ENCODE measurements around the gene SEL1L3.

SEL1L3 gene

DNA sequence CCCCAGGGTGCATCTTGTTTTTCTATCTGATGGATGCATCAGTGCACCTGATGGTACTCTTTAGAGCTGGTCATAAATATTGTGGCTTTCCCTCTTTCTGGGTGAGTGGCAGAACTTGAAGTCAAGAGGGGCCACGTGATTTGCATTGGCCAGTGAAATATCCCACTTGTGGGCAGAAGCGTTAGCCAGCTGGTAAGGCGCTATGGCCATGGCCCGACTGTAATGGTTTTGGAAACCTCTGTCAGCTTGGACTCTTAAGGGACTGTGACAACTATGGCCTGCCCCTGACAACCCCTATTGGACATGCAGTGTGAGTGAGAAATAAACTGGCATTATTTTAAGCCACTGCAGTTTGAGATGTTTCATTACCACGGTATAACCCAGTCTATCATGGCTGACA lies 72.8 kb downstream of the SEL1L3 start:
- no peak for DNase-seq (ENCODE audit: low read depth)
- TF ChIP-seq, protein P1, sequence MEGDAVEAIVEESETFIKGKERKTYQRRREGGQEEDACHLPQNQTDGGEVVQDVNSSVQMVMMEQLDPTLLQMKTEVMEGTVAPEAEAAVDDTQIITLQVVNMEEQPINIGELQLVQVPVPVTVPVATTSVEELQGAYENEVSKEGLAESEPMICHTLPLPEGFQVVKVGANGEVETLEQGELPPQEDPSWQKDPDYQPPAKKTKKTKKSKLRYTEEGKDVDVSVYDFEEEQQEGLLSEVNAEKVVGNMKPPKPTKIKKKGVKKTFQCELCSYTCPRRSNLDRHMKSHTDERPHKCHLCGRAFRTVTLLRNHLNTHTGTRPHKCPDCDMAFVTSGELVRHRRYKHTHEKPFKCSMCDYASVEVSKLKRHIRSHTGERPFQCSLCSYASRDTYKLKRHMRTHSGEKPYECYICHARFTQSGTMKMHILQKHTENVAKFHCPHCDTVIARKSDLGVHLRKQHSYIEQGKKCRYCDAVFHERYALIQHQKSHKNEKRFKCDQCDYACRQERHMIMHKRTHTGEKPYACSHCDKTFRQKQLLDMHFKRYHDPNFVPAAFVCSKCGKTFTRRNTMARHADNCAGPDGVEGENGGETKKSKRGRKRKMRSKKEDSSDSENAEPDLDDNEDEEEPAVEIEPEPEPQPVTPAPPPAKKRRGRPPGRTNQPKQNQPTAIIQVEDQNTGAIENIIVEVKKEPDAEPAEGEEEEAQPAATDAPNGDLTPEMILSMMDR (conservative IDR thresholded peaks at IDR 0.05; ENCODE audit: control insufficient read depth, insufficient read depth, low read depth, low read length): no peak
- H3K4me3 ChIP-seq (ENCODE audit: control insufficient read depth, low read depth, low read length): no peak overlapping the region

DNA sequence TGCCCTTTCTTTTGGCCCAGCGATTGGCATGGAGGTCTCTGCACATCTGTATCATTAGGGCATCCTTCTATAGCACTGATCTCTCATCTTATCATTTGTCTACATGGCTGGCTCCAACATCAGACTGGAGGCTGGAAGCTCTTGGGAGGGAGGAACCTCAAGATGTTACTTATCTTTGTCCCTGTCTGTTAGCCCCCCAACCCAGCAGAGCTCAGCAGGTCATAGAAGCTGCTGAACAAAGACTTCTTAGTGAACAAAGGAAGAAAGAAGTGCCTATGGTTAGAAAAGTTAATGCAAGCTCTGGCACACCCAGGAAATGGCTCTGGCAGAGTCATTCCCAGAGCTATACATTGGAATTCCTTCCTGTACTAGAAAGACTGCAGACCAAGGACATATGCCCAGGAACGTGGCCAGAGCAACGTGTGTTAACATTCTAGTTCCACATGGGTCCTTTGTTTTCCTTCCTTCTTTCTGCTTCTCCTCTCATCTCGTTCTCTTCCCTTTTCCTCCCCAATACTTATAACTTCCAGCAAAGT lies 74.0 kb downstream of the SEL1L3 start:
- TF ChIP-seq, protein P1 (conservative IDR thresholded peaks at IDR 0.05; ENCODE audit: control insufficient read depth, insufficient read depth, low read depth, low read length): no peak
- no peak for DNase-seq (ENCODE audit: low read depth)

DNA sequence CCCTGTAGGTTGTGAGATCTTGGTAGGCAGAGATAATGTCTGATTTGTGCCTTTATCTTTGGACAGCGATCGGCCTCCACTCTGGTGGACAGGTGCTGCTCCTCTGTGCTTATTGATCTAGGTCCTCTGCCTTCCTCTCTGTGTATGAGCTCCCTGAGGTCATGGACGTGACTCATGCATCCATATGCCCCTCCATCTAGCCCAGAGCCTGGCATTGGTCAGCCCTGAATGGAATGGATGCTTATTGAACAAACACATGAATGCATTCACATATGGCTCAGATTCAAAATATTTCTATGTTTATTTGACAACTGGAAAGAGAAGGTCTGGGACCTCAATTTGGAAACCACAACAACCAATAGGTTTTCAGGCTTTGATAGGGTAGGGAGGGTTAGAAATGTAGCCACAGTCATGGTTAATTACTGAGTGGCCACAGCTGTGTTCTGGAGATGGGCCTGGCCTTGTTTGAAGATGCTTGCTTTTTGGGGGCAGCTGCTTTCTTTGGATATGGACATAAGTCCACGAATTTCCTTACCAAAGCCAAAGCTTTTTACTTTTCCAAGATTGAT lies 76.2 kb downstream of the SEL1L3 start:
- TF ChIP-seq, protein P1 (conservative IDR thresholded peaks at IDR 0.05; ENCODE audit: control insufficient read depth, insufficient read depth, low read depth, low read length): no peak
- DNase-seq (ENCODE audit: low read depth): no peak
- no peak overlapping the region for H3K4me3 ChIP-seq (ENCODE audit: control insufficient read depth, low read depth, low read length)

More for the DNA sequence above, 74.0 kb downstream of the SEL1L3 start:
- no peak overlapping the region for H3K4me3 ChIP-seq (ENCODE audit: control insufficient read depth, low read depth, low read length)

DNA sequence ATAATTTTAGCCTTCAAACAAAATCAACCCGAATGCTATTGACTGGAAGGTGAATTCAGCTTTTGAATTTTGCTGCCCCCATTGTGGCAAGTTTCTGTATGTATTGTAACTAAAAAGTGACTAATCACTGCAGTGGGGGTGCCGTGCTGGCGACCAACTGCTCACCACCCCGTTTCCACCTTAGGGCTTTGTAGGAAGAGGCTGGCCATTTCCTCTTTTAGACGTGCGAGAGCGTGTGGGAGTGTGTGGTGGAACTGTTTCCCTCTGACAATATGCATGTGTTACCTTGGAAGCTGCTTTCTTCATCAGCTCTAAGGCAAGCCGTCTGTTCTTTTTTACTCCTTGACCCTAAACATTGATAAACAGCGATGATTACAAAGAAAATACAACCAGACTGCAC lies 78.8 kb downstream of the SEL1L3 start:
- DNase-seq (ENCODE audit: low read depth): no peak
- no peak overlapping the region for H3K4me3 ChIP-seq (ENCODE audit: control insufficient read depth, low read depth, low read length)
- TF ChIP-seq, protein P1 (conservative IDR thresholded peaks at IDR 0.05; ENCODE audit: control insufficient read depth, insufficient read depth, low read depth, low read length): no peak

DNA sequence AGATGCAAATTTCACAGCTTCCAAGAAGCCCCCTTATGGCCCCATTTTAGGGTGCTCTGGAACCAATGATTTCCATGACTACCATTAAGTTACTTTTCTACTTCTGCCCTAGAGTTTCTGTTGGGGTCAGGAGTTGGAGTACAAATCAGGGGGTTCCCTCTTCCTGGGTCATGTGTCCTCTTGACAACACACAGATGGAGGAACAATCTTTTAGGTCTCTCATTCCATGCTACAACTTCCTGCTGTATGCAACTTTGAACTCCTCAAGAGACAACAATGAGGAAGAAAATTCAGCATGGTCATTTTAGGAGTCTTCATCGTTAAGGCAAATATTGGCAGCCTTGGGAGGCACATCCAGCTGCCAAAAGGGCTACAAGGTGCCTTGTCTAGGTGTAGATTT lies 79.7 kb downstream of the SEL1L3 start:
- no peak for DNase-seq (ENCODE audit: low read depth)
- TF ChIP-seq, protein P1 (conservative IDR thresholded peaks at IDR 0.05; ENCODE audit: control insufficient read depth, insufficient read depth, low read depth, low read length): no peak
- H3K4me3 ChIP-seq (ENCODE audit: control insufficient read depth, low read depth, low read length): no peak overlapping the region

DNA sequence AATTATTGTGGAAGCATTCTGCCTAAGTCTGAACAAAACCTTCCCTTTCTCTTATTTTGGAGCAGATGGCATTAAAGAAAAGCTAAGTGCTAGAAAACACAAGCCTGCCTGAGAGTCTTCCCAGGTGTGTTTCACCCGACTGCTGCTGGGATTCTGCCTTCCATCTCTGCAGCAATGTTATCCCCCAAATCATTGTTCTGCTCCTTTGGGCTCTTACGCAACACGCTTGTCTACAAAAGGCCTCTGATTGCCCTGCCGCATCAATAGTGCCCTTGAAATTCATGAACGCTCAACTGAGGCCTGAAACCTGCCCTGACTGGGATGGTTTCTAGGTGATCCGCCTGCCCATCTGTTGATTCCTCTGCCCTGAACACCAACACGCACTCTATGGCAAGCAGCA lies 80.3 kb downstream of the SEL1L3 start:
- H3K4me3 ChIP-seq (ENCODE audit: control insufficient read depth, low read depth, low read length): no peak overlapping the region
- TF ChIP-seq, protein P1 (conservative IDR thresholded peaks at IDR 0.05; ENCODE audit: control insufficient read depth, insufficient read depth, low read depth, low read length): no peak

More for the DNA sequence above, 80.3 kb downstream of the SEL1L3 start:
- DNase-seq (ENCODE audit: low read depth): no peak

Measured in fibroblast of mammary gland (primary cell).